Adrenal gland (tissue), 5 donors: Measurements from ENCODE around the gene DEDD.

ENCODE experiments used
- POLR2A ChIP-seq, 2 donors: fragments of 450-650 bp; IDR thresholded peaks; one replicate each; pipeline ENCODE4 v1.6.1; 2017; ENCODE audit warnings: antibody characterized with exemption in 2 of 2, mild to moderate bottlenecking in 2 of 2, moderate library complexity in 1 of 2
- TF ChIP-seq, protein P1 (sequence below), 6 experiments: fragments of 450-650 bp in 4 of 6; fragments of 200-600 bp in 2 of 6; sonication (generic) in 1 of 6; IDR thresholded peaks; 1 replicate in 5 of 6; 2 replicates in 1 of 6; pipeline versions ENCODE4 v1.5.1 to v1.8.0; 2016 to 2021; ENCODE audit warnings: antibody characterized with exemption in 6 of 6, mild to moderate bottlenecking in 2 of 6, moderate library complexity in 1 of 6
- donor health status: DM: no; HTN: no; CAD: no.

DNA sequence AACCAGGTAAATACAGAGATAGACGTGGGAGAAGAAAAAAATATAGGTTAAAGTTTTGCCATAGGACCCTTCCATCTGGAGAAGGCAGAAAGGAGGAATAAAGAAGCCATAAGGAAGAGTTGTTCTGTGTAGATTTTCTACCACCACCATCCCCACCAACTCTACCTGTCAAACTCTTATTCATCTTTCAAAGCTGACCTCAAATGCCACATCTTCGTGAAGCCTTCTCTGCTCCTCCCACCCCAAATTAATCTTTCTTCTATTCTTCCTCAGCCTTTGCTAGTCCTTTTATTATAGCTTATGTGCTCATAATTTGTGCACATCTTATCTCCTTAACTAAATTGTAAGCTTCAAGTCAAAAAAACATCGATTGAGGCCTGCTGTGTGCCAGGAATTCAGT lies 41.9 kb downstream of the DEDD start:
- TF ChIP-seq, protein P1, sequence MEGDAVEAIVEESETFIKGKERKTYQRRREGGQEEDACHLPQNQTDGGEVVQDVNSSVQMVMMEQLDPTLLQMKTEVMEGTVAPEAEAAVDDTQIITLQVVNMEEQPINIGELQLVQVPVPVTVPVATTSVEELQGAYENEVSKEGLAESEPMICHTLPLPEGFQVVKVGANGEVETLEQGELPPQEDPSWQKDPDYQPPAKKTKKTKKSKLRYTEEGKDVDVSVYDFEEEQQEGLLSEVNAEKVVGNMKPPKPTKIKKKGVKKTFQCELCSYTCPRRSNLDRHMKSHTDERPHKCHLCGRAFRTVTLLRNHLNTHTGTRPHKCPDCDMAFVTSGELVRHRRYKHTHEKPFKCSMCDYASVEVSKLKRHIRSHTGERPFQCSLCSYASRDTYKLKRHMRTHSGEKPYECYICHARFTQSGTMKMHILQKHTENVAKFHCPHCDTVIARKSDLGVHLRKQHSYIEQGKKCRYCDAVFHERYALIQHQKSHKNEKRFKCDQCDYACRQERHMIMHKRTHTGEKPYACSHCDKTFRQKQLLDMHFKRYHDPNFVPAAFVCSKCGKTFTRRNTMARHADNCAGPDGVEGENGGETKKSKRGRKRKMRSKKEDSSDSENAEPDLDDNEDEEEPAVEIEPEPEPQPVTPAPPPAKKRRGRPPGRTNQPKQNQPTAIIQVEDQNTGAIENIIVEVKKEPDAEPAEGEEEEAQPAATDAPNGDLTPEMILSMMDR (IDR thresholded peaks at IDR 0.05) = no peak
- no peak for TF ChIP-seq POLR2A (IDR thresholded peaks at IDR 0.05)
